HT-29 (cell line): Measurements from ENCODE around the gene AK8. TPM values are rescaled to one million over a fixed set of nuclear protein-coding genes. Genes with fewer than 3 reads are reported as not detected.

Experiments used
- DNase-seq: peaks from one replicate; pipeline ENCODE4 v3.0.0-alpha.2; 2015; ENCODE audit warnings: low spot score
- total RNA-seq: library from RNA; depleted of rRNA; stranded (reverse); fragments of >200 nt; shearing (Covaris generic); gene quantifications from 2 replicates; pipeline ENCODE4 v1.2.3, GENCODE V29; 2014

Gene AK8
- total RNA-seq, 1 experiment from 2014 or later = not detected

DNA sequence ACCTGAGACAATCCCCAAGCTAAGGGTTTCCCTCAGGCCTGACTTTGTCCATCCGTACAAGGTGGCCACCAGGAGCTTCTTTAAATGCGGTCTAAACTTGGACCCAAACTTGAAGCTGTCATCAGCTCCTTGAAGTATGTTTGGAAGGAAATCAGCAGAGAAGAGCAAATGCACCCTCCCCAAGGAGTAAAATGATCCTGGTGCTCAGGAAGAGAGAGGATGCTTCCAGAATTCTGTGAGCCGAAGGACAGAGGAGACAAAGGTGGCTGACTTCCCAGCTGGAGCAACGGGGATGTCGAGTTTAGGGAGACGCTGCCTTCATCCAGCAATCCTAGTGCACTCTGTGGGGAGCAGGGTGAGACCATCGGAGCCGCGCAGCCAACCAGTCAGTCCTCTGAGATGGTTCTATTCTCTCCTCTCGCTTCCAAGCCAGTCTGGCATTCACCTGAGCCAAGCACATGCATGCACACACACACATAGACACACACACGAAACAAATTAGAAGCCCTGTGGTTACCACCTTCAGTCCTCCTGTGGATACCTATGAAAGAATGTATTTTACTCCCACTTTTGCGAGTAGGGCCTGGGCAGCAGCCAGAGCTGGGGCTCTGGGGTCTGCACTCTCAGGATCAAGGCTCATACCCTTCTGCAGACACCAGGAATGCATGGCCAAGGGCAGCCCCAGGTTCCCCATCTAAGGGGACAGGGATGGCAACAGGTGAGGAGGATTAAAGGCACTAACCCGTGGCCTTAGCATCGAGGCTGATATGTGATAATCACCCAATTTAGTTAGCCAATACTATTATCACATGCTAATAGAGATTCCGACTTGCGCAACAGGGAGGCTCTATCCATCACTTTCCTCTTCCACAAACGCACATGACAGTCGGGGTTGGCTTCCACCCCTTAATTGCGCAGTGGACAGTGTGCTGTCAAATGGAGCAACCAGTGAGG lies 132.1 kb downstream of the AK8 start:
- no peak for DNase-seq

DNA sequence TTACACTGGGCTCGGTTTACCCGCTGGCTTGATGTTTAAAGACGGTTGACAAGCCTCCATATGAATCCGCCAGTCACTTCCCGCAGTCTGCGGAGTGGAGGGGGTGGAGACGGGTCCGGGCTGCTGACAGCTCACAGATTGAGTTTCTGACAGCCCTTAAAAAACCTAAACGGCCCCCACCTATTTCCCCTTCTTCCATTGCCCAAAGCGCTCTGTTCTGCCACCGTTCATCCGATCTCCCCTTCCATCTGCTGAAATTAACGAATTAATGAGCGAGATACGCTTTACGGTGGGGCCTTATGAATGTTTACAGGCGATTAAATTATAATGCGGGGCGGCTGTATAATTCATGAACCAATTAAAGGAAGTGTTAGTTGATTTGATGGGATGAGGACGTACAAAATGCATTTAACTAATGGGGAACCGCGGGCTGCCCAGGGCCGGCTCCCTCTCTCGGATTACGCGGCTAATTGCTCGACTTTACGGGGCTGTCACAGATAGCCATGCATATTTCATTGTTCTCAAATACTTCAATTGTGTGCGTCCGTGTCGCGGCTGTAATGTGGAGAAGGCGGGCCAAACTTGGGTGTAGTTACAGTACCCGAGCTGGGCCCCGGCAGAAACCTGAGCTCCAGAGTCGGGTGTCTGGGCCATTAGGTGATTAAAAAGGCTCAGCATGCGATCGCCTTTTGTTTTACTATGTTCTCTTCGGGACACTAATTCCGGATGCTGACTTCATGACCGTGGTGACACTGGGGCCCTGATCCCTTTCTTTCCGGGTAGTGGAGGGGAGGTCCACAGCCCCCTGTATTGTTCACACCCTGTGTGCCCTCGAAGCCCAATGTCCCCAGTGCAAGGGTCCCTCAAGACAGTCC lies 133.0 kb downstream of the AK8 start:
- DNase-seq = no peak

DNA sequence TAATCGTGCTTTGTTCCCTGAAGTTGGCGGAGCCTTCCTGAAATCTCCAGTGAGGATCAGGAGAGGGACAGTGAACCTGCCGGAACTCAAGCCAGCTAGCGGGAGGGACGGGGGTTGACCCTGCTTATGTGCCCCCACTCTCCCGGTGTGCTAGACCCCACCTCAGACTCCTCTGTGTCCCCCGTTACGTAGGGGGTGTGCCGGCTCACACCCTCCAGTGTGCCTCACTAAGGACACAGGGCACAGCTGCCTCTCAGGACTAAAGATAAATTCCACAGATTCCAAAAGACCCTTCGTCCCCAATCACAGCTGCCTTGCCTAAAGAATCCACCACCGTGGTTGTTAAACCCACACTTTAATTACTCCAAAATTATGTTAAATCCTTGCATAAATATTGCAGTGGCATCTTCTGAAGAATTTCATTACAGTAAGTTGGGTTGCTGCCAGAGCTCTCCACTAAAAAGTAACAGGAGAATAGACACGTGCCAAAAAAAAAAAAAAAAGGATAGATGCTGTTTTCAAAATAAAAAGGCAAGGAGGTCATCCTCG lies 134.1 kb downstream of the AK8 start:
- no peak for DNase-seq

DNA sequence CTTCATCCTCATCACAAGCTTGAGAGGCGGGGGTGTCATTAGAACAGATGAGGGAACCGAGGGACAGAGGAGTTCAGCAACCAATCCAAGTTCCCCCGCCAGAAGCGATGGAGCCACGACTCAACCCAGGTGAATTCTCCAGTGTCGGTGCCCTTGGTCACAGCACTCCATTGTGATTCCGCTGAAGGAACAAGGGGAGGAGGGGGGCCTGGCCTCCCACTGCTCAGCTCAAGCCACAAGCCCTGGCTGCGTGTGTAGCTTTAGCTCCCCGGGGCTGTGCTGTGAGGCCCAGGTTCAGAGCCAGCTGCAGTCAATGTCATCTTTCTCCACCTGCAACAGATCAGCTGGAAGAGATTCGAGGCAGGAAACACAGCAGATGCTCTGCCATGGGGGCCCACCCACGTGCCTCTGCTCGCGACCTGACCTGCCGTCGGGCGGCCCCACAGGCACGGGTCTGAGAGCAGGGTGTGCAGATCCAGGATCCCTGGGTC lies 135.2 kb downstream of the AK8 start:
- no peak for DNase-seq

DNA sequence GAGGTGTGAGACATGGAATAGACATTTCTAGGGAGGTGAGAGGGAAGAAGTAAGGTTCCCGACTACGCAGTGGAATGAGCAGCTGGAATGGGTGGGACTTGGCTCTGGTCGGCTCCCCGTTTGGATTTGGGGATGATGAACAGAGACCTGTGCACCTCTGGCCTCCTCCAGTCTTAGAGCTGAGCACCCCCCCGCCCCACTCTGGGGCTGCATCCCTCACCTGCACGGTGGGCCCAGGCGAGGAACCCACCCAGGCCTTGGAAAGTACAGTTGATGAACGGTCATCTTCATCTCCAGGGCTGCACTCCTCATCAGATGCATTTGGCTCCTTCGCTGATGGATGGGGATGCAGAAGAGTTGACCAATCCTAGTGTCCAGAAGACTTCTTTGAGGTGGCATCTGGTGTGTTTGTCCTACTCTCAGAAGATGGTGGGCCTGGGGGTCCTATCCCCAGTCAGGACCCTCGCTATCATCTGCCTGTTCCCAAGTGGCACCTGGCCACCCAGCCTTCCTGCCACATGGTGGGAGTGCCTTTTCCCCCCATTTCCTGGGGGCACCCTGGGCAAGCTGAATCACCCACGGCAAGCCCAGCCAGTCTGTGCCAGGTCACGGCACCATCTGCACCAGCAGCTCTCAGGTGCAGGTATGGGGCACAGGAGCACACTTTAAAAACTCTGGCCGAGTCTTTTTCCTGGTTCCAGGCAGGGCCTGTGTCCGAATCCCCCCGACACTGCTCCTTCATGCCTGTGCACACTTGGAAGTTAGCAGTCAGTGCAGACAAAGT lies 137.4 kb downstream of the AK8 start:
- no peak for DNase-seq

DNA sequence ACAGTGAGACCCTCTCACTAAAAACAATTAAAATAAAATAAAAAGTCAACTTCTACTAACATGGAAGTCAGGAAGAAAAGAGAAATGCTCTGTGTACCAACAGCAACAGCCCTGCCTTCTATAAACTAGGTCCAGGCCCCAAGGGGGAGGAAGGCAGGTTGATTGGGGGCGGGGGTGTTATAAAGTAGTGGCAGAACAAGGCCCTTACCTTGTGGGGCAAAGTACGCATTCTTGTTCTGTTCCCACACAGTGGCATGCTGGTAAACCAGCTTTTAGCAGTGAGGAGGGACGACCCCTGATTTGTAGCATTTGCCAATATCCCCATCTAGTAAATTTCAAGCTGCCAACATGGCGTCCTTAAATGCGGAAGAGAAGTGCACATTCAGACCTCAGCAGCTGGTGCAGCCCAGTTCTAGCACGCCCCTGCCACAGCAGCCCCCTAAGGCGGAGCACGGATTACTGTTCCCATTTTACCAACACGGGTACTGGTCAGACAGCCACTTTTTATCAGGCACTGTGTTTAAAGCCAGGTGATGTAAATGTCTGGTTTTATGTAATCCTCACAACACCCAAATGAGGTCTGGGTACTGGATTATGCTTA lies 138.3 kb downstream of the AK8 start:
- no peak for DNase-seq

DNA sequence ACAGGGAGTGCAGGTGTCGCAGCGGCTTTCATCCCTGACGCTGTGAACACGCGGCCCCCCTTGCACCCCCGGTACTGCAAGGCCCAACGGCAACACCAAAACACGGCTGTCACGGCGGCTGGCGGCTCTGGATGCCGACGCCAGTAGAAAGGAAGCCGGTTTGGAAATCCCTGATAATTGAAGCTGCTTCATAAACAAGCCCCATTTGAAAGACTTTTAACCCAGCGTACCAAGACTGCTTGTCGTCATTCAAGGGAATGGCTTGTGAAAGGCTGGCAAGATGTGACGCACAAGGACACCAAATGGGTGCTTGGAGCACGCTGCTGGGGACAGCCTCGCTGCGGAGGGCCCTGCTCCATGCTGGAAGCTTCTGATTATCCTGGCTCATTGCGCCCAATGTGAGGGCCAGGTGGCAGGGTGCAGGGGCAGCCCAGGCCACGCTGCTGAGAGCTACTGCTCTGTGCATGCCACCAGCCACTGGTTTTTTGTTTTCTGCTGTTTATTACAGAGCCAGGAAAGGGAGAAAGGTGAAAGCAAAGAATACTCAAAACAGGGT lies 144.7 kb downstream of the AK8 start:
- DNase-seq = no peak

DNA sequence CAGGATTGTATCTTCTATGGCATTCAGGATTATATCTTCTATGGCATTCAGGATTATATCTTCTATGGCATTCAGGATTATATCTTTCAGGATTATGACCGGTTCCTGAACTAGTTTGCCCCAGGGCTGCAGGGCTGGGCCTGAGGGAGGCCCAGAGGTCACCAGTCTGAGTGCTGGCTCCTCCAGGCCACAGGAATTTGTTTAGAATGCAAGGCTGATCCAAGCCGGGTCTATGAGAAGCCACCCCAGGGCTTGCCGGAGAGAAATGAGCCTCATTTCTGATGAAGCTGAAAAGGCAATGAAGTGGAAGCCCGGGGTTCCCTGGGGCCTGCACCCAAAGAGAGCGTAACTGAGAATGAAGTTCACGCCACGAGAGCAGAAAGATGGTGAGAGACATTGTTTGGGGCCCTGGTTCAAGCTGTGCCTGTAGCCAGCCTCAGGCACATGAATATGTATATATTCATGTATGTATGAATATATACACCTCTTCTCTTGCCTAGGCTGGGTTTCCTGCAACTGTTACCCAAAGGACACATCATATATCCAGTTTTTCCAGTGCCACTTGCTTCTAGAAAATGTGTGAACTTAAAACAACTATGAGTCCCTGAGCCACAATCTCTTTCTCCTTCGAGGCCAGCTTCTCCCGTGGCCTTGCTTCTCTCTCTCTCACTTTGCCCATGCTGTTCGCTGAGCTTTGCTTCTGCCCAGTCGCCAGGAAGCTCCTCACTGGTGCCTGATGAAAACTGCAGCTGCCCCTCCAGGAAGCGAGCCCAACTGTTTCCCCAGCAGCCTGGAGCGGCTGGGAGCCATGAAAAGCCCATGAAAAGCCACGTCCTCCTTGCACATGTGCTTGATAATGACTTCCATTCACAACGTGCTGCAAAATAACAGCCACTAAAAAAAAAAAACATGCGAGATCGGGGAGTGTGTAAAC lies 145.5 kb downstream of the AK8 start:
- DNase-seq = no peak

DNA sequence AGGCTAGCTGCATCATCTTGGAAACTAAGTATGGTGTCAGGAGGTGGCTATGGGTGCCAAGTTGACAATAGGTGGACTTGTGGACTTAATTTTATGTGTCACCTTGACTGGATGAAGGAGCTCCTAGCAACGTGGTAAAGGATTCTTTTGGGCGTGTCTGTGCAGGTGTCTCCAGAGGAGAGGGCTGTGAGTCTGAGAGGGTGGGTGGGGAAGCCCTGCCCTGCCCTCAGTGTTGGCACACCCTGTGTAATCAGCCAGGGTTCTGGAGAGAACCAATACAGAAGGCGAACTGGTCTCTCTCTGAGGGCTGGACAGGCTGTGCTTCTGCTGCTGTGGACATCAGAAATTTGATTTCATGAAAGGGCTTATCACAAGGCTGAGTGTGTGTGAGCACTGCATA lies 146.9 kb downstream of the AK8 start:
- DNase-seq = no peak

DNA sequence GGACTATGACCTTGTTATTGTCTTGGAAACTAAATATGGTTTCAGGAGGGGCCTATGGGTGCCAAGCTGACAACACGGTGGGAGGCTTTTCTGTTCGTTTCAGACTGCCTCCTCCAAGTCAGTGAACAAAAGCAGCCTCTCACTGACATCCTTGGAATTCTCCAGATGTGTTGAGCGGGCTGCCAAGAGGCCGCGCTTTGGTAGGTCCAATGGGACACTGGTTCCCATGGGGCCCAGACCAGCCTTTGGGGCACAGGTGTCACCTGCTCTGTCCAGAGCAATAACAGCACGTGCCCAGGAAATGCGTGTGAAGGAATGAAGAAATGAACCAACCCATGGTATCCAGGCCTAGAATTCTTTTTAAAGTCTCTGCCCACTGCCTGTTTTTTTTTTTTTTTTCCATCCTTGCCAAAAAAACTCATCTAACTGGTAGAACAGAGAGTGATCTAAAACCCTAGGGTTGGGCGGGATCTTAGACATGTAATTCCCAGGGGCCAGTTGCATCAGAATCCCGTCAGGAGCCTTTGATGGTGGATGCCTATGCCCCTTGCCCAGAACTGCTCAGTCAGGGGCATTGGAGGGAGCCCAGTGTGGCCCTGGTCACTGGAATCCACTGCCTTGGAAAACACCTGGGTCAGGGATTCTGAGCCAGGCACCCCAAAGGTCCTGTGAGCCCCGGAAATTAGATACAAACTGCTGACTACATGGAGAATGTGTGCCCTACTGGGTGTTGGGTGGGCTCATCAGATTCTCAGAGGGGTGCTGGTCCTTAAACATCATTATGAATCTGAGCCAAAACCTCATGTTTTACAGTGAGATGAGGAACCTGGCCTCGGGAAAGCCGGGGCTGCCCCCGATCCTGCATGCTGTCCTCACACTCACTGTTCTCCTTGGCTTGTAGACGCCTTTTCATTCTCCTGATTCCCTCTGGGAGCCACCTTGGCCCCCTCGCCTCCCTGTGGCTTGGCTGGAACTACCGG lies 147.7 kb downstream of the AK8 start:
- DNase-seq = no peak

DNA sequence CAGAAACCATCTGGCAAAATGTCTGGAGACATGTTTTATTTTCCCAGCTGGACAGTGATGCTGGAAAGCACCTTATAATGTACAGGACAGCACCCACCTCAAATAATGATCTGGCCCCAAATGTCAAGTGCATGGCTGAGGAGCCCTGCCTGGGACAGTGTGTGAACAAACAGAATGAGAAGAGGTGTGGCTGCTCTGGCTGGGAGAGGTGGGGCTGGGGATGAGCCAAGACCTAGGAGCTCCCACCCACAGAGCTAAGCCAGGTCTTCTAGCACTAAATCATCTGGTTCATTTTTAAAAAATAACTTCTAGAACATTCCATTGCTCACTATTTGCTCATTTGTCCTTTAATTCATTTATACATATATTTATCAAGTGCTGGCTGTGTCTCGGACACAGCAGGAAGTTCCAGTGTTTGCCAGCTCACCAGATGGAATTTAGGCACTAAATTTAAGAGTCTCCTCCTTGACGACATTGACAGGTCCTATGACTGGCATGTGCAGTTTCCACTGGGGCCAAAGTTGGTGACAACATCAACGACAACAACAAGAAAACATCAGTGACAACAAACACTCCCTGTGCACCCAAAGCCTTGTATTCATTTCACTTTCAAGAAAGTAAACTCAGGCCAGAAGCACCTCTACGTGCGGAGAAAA lies 148.7 kb downstream of the AK8 start:
- no peak for DNase-seq

DNA sequence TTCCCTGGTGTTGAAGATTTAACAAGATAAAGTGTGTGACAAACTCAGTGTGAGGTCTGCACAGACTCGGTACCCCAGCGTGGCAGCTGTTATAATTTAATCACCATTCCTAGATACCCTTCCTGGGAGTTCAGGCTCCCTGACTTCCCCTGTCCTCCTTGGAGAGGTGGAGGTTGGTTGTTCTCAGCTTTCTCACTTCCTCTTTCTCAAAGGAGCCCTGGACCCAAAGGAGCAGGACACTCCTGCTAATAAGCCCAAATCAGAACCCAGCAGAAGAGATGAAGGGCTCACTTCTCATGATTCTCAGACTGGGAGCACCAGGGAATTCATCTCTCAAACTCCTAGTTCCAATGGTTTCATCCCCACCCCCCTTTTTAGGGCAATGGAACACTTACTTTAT lies 149.6 kb downstream of the AK8 start:
- no peak for DNase-seq

DNA sequence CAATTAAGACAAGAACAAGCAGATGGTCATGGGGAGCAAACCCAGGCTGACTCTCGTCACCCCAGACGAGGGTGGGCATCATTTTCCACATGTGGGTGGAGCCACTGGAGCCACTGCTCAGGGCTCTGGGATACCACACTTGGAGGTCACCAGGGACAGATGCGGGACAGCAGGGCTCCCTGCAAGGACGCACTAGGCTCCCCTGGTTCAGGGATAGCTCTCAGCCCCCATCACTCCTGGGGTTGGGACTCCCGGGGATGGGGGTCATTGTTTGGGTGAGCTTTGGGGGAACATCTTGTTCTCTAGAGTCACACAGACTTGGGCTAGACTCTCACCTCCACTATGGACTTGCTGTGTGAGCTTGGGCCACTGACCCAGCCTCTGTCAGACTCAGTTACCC lies 150.0 kb downstream of the AK8 start:
- DNase-seq = no peak

DNA sequence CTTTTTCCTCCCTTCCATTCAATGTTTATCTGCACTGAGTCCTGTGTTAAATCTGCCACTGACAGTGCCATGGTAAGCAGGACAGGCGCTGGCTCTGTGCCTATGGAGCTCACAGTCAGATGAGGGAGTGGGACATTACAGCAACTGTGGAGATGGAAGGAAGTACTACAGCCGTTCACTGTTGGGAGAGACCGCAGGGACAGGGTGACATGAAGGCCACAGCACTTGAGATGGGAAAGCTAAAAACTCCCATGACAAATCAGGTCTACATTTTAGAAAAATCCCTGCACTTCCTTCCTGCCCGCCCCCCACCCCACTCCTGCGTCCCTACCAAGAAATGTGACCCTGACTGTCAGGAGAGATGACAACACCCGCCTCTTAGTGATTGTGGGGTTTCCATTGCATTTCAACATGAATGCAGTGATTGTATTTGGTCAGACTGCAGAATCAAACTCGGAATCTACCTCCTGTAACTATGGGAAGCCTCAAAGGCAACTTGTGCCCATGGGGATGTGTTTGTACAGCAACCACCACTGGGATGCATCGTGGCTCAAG lies 151.4 kb downstream of the AK8 start:
- DNase-seq = no peak

DNA sequence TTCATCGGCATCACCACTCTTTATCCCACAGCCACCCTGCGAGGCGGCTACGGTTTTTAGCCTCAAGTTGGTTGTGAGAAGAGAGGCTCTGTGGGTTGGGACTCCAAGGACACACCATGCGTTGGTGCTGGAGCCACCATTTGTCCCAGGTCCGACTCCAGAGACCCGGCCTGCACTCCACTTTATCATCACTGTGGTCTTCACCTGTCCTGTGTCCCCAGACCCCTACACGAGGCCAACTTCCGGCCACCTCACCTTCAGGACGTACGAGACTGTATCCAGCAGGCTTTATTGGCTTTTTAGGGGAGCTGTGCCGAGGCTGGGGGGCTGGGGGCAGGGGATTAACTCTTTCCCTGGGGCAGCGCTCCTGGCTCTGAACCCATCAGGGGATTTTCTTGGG lies 152.8 kb downstream of the AK8 start:
- no peak for DNase-seq

DNA sequence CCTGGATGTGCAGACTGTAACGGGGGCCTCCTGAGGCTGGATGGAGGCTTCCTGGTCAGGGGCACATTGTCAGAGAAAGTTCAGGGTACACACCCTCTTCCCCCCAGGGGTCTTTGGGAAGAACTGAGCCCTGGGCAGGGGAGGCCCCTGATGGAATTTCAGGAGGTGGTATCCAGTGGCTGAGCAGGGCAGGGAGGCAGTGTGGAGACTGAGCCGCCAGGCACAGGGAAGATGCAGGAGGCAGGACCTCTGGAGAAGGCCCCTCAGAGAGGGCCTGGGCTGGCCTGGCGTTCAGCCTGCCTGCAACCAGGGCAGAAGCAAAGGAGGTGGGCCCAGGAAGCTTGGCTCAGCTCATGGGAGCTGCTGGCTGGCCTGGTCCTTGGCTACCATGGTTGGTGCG lies 154.3 kb downstream of the AK8 start:
- no peak for DNase-seq

DNA sequence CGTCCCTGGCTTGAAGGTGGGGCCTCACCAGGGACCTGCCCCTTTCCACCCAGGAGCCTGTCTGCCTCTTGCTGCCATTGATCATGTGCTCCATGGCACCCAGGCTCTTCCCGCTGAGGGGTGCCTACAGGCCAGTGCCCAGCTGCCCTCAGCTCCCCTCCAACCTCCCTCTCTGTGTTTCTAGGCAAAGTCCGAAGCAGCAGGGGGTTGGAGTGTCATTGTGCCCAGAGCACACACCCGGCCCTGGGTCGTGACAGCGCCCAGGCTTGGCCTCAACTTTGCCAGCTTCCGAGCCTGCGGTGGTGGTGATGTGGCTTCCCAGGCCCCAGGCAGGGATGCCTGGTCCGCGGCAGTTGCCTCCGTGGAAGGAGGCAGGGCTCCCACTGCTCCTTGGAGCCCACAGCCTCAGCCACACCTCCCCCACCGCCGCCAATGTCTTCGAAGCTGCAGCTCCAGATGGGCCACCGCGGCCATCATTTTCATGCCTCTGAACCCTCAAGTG lies 155.5 kb downstream of the AK8 start:
- DNase-seq = no peak
